NCI-H2107 (cell line): ENCODE results near the gene CHRND.
"Not testable (repeated sequence)": the region's sequence is repeated elsewhere in the genome, so short reads cannot be mapped to it uniquely, and the experiment has no call there.

Source experiments
- DNase-seq: peaks from one replicate; lab custom pipeline; 2025; lab: John Stamatoyannopoulos, UW

Gene CHRND

DNA sequence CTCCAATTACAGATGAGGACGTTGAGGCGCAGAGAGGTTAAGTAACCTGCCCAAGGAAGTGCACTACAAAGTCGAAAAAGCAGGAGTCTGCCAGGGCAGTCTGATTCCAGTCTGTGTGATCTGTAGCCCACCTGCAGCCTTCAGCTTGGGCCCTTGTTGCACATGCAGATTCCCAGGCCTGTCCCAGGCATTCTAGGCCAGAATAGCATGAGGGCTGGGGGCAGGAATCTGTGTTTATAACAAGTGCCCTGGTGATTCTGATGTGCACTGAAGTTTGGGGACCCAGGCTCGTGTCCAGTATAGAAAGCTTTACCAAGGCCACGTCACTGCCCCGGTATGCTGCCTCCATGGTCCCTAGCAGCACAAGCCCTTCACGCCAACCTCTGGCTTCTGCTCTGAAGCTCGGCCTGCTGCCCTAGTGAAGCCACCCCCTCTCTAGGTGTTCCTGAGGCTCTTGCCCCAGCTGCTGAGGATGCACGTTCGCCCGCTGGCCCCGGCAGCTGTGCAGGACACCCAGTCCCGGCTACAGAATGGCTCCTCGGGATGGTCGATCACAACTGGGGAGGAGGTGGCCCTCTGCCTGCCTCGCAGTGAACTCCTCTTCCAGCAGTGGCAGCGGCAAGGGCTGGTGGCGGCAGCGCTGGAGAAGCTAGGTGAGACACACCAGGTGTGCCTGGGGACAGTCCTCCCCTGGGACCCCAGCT lies 18.1 kb downstream of the CHRND start:
- no peak for DNase-seq

DNA sequence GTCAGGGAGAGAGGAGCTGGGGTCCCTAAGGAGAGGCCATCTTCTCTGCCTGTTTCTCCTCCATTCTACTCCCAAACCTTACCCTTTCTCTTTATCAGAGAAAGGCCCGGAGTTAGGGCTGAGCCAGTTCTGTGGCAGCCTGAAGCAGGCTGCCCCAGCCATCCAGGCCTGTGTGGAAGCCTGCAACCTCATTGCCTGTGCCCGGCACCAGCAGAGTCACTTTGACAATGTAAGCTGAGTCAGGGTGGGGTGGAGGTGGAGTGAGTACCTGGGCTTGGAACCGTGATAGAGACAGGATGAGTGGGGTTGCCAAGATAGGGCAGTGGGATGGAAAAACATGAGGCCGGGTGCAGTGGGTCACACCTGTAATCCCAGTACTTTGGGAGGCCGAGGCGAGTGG lies 18.7 kb downstream of the CHRND start:
- no peak for DNase-seq

GRCh38 chr2:232545511-232546375 lies 19.8 kb downstream of the CHRND start:
- DNase-seq: no peak

DNA sequence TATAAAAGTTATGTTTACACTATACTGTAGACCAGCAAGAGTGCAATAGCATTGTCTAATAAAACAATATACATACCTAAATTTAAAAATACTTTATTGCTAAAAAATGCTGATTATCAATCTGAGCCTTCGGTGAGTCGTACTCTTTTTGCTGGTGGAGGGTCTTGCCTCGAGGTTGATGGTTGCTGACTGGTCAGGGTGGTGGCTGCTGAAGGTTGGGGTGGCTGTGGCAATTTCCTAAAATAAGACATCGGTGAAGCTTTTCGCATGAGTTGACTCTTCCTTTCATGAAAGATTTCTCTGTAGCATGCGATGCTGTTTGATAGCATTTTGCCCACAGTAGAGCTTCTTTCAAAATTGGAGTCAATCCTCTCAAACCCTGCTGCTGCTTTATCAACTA lies 22.0 kb downstream of the CHRND start:
- DNase-seq: no peak

- no peak for DNase-seq
Observed at GRCh38 chr2:232549655-232550353, 23.8 kb downstream of the CHRND start.

- DNase-seq: peak; percentile 85
Observed at GRCh38 chr2:232550354-232551249, 24.6 kb downstream of the CHRND start, which contains the start of the genes EIF4E2 and TIGD1. TSS of gene EIF4E2 (plus strand) at chr2:232550689. CDS start at chr2:232550725, 36 bp downstream. TSS of gene TIGD1 (minus strand) at chr2:232550557. CDS start at chr2:232549882, 675 bp downstream.

- DNase-seq: no peak
Observed at GRCh38 chr2:232551250-232551638, 25.3 kb downstream of the CHRND start.

DNA sequence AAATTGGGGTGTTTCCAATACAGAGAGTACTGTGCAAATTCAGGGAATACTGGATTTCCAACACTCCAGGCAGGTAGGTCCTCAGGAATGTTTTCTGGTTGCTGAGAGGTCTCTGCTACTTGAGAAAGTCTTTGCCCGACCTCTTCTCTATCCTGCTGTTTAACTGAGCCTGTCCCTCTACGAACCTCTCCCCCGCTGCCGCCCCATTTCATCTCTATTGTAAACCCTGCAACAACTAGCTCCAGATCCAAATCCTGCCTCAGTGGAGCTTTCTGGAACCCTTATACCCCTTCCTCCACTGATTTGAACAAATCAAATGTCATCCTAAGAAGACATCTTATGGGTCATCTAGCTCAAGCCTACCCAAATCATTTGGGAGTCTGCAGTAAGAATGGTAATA lies 25.8 kb downstream of the CHRND start:
- no peak for DNase-seq

DNA sequence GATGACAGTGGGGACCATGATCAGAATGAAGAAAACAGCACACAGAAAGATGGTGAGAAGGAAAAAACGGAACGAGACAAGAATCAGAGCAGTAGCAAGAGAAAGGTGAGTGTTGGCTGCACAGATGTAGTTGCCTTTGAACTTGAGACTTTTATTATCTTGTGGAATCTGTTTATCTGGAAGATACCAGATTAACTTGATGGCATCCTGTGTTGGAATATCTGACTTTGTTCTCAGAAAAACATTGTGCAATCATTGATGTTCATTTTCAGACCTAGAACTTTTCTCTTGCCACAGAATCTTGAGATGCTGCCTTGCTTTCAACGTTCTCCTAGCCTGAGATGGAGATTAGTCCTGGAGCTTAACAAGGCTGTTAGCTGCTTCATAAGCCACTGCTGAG lies 30.5 kb downstream of the CHRND start:
- no peak for DNase-seq

GRCh38 chr2:232562515-232563151 lies 36.7 kb downstream of the CHRND start:
- no peak for DNase-seq

GRCh38 chr2:232563580-232563979 lies 37.6 kb downstream of the CHRND start:
- no peak for DNase-seq

DNA sequence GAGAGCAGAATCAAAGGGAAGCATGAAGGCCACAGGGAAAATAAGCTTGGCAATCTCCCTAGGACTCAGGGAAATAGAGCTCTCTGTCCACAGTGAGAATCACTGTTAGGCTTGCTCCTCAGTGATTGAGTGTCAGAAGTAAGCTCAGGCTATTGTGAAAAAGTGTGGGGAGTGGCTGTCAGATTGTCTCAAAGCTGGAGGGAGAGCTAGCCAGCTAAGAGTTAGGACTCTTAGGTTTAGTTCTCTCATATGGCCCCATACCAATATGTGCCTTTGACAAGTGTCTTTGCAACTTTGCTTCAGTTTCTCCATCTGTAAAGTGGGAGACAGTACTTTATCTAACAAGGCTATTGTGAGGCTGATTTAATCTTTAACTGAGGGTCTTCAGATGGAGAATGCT lies 41.8 kb downstream of the CHRND start:
- DNase-seq: no peak

GRCh38 chr2:232568161-232568560 lies 42.2 kb downstream of the CHRND start:
- DNase-seq: no peak

DNA sequence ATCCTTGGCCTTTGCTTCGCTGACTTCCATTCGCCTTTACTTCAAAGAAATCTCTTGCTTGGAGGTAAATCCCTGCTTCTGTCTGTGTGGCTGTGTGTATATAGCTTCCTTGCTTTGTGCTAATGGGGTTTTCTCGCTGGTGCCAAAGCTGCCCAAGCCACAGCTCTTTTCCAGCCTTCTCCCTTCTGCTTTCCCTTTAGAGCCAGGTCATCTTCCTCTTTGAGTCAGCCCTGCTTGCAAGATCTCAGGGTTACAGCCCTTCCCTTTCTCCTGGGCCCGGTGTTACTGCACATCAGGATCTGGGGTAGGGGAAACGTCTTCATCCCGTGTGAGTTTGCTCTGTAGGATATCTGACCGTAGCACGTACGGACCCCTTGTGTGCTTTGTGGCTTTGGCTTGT lies 43.6 kb downstream of the CHRND start:
- DNase-seq: no peak

GRCh38 chr2:232570481-232570880 lies 44.5 kb downstream of the CHRND start:
- not testable (repeated sequence) for DNase-seq

GRCh38 chr2:232571026-232571474 lies 45.1 kb downstream of the CHRND start:
- DNase-seq: no peak

DNA sequence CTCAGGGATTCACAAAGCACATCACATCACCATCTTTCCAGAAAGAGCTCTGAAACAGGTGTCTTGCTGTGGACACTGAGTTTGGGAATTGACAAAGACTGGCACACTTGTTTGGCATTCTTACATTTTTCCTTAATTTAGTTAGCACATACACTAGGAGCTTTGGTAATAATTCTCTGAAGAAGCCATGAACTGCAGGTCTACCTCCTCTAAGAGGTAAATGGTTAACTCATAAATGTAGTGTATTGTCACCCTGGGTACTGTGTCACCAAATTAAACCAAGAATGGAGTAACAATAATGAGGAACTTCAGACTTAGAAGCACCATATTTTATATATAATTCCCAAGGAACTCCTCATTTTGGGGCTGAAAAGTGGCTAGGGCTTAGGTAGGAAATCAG lies 47.1 kb downstream of the CHRND start:
- no peak for DNase-seq

GRCh38 chr2:232573771-232574435 lies 47.9 kb downstream of the CHRND start:
- DNase-seq: no peak

DNA sequence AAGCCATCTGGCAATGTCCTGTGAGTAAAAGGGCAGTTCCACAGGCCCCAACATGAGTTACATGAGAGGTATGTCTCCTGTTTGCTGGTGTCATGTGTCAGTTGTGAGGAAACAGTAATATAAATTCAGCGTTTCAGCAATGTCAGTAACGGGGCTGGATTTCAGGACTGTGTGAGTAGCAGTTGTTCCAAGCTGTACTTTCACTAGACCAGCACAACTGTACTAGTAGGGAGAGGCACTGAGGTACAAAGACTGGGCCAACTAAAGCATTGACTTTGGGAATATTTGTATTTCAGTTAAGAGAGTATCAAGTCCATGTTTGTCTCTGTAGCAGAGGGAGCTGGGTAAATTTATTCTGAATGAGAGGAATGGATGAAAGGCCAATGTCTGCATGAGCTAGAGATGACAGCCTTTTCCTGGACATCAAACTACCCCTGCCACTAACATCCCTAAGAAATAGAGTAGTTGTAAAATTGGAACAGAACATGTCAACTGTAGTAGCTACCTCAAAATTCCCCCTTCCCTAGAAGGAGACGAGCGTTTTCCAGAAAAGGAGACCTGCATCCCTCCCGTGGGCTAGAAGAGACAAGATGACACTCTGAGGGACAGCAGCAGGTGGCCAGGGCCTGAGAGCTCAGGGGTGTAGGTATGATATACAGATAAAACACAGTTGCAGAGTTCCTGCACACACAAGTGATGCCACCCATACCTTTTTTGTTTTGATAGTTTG lies 48.9 kb downstream of the CHRND start:
- DNase-seq: no peak

- no peak for DNase-seq
Observed at GRCh38 chr2:232575404-232575746, 49.4 kb downstream of the CHRND start.
